ENCODE data around the gene RGS6.

Gene RGS6

DNA sequence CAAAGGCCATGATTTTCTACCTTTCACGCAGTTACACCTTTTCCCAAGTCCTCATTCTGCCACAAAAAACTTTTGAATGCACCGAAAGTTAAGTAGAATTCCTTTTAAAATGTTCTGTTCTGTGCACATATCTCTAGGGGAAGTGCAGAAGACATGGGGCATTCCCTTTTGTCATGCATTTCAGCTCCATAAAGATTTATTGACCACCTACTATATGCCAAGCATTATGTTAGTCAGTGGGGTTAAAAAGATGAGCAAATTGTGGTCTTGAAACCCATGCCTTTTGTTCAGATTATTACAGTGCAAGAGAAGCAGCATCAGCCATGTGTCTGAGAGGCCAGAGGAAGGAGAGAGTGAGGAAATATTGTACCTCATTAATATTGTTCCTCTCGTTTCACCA, 338.5 kb downstream of the RGS6 start:
- Histone ChIP-seq H3K27ac (no peak overlapping the region), H3K4me3 (no peak overlapping the region)

DNA sequence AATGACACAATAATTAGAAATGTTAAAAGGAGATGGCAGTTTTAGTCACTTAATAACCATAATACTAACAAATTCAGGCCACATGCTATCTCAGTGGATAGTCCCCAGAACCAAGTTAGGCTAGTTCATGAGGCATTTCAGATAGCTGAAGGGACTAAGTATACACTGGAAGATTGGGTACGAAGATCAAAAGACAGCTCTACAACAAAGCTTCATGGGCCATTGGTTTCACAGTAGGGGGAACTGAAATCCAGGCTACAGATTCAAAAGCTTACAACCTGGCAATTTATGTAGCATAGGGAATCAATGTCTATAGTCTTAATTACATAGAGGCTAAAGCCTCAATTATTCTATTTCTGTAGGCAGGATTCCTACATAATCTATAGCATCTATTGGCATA, 343.0 kb downstream of the RGS6 start:
- Histone ChIP-seq H3K4me3 (no peak overlapping the region), H3K27ac (no peak overlapping the region)

DNA sequence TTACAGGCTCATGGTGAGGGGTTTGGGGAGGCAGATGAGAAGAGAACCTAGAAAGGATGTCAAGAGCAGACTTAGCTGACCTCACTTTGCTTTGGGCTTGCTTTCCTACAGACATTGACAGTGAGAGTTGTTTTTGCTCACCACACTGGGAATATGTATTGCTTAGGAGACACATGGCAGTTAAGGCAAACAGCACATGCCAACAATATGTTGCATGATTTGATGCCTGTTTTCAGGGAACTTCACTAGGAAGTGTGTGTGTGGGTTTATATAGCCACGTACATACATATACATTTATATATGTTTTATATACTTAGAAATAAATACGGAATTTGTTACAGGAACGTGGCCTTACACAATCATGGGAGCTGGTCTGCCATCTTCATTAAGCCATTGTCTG, 346.1 kb downstream of the RGS6 start:
- Histone ChIP-seq H3K27ac (no peak overlapping the region), H3K4me3 (no peak overlapping the region)

DNA sequence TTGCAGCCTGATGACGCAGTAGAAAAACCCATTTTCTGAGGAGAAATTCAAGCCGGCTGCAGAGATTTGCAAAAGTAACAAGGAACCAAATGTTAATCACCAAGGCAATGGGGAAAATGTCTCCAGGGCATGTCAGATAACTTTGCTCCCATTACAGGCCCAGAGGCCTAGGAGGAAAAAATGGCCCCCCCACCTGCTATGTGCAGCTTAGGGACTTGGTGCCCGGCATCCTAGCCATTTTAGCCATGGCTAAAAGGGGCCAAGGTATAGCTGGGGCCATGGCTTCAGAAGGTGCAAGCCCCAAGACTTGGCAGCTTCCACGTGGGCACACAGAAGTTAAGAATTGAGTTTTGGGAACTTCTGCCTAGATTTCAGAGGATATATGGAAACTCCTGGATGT, 351.9 kb downstream of the RGS6 start:
- Histone ChIP-seq H3K27ac (no peak overlapping the region), H3K4me3 (no peak overlapping the region)

DNA sequence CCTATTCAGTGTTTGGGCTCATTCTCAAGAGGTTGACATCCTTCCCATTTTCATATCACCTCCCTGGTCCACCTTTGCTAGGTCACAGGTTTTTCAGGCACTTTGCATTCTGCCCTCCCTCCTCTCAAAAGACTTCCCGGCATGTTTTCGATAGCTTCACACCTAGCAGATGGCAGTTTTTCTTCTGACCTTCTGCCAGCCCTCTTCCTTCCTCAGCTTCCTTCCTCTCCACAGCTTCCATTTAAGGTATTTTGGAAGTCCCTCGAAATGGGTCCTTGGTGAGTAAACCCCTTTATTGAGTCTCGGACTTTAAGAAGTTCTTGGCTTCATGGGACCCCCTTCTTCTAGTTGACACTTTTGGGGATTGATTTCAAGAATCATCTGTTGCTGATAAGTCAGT, 358.0 kb downstream of the RGS6 start:
- no peak overlapping the region for H3K27ac ChIP-seq
- H3K4me3 ChIP-seq: no peak overlapping the region

DNA sequence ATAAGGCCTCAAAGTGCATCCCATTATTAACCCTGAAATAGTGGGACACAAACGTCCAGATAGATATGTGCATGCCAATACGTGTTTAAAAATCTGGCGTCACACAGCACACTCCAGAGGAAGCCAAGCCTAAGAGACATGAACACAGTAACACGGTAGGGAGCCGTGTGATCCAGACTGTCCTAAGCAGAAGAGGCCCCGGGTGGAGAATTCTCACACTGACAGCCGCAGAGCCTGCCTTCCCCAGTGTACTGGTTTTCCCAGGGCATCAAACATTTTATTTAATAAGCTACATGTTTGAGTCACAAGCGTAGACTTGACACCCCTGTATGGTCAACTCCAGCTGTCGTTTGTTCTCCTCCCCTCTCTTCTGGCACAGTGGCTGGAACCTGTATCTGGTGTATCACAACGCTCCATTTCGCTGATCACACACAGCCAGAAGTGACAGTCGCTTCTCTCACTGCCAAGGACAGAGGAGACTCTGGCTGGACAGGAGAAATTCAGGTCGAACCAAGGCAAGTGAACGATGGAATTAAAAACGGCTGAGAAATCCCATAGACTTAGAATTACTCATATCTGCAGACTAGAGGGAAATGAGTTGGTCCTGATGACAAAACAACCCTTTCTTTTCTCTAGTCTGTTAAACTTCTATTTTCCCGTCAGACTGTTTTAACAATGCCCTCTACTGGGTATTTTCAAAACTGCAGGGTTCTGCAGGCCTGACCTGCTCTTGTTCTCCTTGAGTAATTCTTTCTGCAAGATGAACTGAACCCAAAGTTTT, 359.9 kb downstream of the RGS6 start:
- no peak overlapping the region for H3K27ac ChIP-seq
- no peak overlapping the region for H3K4me3 ChIP-seq

DNA sequence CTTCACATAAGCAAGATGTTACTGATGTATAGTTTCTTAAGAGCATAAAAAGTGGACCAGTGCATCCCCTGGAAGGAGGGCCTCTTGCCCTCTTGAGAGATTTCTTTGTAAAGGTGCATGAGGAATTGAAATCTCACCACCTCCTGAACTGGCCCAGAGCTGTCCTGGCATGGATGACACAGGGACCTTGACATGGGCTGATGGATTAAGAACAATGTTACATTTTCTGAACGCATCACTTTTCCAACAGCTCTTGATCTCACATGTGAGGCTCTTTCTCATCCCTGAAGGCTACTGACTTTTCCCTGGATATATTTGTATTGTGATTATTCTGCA, 360.4 kb downstream of the RGS6 start:
- H3K4me3 ChIP-seq: no peak overlapping the region
- no peak overlapping the region for H3K27ac ChIP-seq

DNA sequence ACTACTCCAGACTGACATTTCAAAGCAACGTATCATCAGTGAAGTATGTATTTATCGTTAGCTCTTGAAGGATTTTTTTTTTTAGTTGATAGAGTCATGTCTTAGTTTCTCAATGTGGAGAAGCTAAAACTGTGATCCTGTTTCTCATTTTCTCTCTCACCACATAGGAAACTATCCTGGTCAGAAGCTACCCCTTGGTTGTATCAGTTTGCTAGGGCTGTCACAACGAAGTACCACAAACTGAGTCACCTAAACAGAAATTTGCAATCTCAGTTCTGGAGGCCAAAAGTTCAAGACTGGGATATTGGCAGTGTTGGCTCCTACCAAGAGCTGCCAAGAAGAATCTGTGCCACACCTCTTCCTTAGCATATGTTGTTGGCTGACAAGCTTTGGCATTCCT, 369.1 kb downstream of the RGS6 start:
- H3K4me3 ChIP-seq: no peak overlapping the region
- no peak overlapping the region for H3K27ac ChIP-seq

DNA sequence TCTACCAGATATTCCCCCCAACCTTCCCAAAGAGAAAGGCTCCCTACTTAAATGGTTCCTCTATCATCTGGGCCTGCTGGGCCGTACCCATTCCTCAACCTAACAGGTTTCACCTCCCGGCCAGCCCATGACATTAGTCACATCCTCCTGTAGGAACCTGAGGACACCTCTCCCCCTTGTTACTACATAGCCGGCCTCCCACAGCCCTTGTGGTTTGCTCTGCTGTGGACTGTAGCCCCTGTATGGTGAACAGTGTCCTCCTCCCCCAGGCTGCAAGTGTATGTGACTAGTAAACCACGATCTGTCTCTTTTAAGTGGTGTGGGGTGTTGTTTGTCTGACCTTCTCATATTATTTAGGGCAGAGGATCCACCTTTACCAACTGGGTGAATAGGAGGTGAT, 371.7 kb downstream of the RGS6 start:
- Histone ChIP-seq H3K27ac (no peak overlapping the region), H3K4me3 (no peak overlapping the region)

DNA sequence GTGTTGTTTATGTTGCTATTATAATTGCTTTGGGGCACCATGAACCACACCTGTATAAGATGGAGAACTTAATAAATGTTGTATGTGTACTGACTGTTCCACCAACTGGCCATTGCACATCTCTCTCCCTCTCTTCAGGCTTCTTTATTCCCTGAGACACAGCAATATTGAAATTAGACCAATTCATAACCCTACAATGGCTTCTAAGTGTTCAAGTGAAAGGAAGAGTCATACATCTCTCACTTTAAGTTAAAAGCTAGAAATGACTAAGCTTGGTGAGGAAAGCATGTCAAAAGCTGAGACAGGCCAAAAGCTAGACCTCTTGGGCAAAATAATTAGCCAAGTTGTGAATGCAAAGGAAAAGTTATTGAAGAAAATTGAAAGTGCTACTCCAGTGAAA, 373.3 kb downstream of the RGS6 start:
- Histone ChIP-seq H3K4me3 (no peak overlapping the region), H3K27ac (no peak overlapping the region)

DNA sequence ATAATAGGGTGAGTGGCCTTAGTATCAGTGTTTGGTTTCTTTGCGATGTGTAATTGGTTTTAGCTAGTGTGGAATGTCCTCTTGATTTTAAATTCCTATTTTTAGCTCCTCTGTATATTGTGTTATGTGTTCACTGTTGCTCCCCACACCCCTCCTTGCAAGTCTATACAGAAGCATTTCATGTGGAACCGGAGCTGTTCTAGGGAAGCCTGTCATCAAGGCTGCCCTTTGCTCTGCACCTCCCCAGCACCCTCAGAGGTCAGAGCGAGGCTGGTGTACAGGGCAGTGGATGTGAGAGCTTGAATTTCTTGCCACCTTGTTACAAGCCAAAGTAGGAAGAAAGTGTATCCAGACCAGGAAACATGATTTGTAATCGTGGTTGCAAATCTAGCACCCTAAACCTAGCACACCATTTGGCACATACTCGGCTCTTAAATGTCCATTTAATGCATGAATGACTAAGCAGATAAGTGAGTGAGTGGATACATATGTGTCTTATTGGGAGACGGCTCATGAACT, 376.8 kb downstream of the RGS6 start:
- no peak overlapping the region for H3K4me3 ChIP-seq
- H3K27ac ChIP-seq: no peak overlapping the region

DNA sequence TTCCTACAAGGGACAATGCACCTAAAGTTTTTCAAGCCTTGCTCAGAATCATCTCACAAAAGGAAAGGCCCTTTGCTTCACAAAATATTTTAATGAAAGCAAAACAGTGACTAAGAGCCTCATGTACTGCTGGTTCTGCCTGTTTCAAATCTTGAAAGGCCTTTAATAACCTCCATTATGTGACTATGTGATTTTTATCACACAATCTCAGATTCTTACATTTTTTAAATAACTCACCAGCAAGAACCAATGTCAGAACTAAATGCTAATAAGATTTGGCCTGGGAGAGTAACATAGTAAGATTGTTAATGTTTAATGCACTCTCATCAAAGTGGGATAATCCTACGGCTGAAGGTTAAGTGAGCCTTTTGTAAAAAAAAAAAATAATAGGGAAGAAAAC, 378.9 kb downstream of the RGS6 start:
- H3K27ac ChIP-seq: no peak overlapping the region
- H3K4me3 ChIP-seq: no peak overlapping the region

DNA sequence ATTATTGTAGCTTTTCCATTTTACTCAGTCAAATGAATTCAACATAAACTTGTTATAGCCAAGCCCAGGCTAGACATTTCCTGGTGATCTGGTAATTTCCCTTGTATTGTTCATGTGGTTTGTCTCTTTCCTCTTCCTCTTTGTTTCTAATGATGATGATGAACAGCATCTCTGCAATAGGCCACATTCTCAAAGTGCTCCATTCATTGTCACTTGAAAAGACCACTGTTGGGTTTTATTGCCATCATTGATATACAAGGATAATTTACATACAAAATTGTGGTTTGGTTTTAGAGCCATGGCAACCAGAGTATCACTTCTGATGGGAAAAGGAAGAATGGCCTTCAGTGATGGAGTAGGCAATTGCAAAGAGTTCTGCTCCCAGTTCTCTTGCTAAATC, 379.3 kb downstream of the RGS6 start:
- no peak overlapping the region for H3K4me3 ChIP-seq
- H3K27ac ChIP-seq: no peak overlapping the region

DNA sequence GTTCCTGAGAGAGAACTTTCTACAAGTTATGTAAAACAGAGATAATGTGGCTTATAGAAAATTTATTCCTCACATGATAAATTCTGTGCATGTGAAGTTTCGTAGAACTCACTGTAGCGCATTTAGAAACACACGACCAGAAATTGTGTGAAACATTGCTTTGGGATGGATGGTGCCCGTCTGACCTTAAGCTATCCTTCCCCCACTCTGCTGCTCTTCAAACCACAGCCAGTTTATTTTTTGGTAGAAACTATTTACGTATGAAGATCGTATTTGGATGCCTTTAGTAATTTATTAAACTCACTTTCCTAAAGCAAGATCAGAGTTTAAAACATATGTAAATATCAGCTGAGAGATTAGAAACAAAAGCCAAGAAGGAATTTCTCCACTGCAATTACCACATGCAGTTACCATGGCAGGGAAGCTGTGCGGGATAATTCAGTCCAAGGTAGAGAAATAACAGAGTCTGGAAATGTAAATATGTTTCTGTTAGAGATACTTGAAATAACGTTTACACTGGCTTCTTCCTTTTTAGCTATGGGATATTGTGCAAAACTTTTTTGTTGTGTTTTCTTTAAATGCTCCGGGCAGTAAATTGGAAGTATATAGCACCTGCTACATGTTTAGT, 382.7 kb downstream of the RGS6 start:
- H3K27ac ChIP-seq: no peak overlapping the region
- no peak overlapping the region for H3K4me3 ChIP-seq

DNA sequence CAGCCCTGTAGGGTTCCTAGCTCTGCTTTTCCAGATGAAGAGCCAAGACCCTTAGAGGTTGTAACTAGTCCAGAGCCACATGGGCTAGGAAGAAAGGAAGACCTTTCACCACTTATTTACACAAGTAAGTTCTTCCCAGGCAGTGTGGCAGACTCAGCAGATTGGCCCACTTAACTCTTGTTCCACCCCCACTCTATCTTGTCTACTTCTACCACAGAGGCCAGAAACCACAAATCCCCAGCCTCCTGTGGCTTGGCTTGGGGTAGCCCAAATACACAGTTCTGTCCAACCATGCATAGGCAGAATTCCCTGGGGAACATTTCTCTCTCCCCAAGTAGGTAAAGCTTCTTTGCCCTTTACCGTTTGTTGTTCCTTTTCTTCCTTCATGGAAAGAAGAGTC, 383.5 kb downstream of the RGS6 start:
- no peak overlapping the region for H3K27ac ChIP-seq

DNA sequence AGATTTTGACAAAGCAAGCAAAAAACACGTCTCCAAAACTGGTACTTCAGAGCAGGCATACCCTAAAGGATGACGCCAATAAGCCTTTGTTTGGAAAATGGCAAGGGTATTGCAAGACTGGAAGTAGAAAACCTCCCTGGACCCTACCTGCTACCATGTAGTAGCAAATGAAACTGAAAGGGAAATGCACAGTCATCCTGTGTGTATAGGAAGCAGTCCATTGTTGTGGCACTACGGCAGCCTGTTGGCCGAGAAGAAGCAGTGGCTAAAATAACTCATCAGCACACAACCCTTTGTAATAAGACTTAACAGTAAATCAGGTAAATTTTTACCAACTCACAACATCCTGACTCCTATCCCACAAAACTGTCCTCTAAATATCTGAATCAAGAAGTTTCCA, 386.4 kb downstream of the RGS6 start:
- Histone ChIP-seq H3K4me3 (no peak overlapping the region), H3K27ac (no peak overlapping the region)

More for the DNA sequence above, 383.5 kb downstream of the RGS6 start:
- no peak overlapping the region for H3K4me3 ChIP-seq

DNA sequence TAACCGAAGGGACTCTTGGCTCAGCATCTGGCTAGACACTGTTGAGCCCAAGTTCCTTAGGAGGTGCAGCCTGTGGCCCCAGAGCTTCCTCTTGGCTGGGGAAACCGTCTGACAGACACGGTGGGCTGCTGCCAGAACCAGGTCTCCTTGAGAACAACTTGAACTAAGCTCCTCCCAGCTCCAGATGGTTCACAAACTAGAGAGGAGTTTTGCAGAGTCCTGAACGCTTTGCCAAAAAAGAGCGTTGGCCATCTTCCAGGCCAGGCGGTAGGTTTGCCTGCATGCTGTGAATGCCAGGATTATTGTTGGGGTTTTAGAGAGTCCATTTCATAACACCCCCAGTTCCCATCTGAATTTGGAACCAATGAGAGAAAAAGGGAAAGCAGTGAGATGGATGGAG, 399.8 kb downstream of the RGS6 start:
- Histone ChIP-seq H3K4me3 (no peak overlapping the region), H3K27ac (no peak overlapping the region)

DNA sequence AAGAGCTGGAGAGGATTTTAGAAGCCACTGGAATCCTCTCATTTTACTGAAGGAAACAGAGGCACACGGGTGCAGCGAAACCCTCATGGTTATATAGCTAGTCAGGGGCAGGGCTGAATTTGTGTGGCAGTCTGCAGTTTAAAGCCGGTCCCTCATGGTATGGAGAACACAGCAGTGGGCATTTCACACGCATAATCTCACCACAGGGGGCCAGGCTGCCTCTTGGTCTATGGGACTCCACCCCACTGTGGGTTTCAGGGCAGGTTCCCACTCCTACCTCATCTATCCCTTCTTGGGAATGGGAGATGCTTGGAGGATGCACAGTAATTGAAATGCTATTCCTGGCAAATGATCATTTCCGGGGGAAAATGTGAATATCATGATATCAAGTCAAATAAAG, 400.6 kb downstream of the RGS6 start:
- Histone ChIP-seq H3K4me3 (no peak overlapping the region), H3K27ac (no peak overlapping the region)

DNA sequence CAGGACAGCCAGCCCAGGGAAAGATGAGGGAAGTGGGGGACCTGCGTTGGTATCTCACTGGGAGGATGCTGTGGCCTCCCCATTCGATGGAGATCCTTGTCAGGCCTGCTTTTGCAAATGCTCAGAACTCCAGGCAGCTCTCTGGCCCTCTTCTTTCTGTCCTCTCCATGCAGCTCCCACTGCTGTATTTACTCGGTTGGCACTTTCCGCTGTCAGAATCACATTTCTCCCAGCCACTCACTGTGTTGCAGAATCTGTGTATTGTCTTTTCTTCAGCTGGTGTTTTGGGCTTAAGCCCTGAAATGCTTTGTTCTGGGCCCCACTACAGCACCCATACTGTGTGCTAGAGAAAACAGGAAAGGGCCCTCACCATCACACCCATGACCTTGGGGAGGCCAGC, 401.1 kb downstream of the RGS6 start:
- Histone ChIP-seq H3K27ac (no peak overlapping the region), H3K4me3 (no peak overlapping the region)

DNA sequence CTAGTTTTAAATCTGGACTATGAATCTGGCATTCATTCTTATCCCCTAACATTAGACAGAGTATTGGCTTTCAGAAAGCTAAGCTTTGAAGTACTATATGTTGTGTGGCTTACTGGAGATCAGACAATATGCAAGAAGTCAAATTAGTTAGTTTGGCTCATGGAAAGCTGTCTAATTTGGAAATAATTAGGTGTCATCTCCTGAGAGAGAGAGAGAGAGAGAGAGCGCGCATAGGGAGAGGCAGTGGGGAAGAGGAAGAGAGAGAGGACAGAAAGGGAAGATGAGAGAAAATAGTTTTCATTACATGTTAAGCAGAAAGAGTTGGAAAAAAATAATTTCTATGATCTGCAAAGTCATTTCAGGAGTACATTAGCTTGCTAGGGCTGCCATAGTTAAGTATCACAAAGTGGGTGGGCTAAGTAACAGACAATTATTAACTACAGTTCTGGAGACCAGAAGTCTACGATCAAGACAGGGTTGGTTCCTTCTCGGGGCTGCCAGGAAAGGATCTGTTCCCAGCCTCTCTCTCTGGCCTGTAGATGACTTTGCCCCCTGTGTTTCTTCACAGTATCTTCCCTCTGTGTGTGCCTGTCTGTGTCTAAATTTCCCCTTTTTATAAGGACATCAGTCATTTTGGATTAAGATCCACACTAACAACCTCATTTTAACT, 404.2 kb downstream of the RGS6 start:
- no peak overlapping the region for H3K27ac ChIP-seq
- no peak overlapping the region for H3K4me3 ChIP-seq

DNA sequence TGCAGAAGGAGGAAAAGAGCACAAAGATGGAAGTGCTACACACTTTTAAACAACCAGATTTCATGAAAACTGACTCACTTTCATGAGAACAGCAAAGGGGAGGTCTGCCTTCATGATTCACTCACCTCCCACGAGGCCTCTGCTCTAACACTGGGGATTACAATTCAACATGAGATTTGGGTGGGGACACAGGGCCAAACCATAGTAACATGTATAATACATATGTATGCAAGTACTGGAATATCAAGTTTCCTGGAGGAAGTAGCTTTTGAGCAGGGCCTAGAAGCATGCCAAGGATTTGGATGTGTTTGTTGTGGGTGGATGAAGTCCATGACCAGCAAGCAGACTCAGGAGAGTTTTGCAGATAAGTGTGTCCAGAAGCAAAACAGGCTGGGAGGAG, 409.0 kb downstream of the RGS6 start:
- Histone ChIP-seq H3K4me3 (no peak overlapping the region), H3K27ac (no peak overlapping the region)
